GM23338 (cell line): ENCODE data around the gene GABBR1.

Experiments
- CREB1 ChIP-seq: fragments of 250-450 bp; sonication (Bioruptor Pico); IDR thresholded peaks from 2 replicates; pipeline ENCODE4 v1.5.0; 2020; ENCODE audit warnings: low read depth, mild to moderate bottlenecking, moderate library complexity
- EZH2 ChIP-seq: fragments of 200-600 bp; sonication (generic); IDR thresholded peaks from one replicate; pipeline ENCODE4 v1.8.0; 2017; ENCODE audit warnings: antibody characterized with exemption, mild to moderate bottlenecking, low read depth; ENCODE audit not compliant: unreplicated experiment
- EZH2phosphoT487 ChIP-seq: fragments of 200-600 bp; sonication (generic); IDR thresholded peaks from one replicate; pipeline ENCODE4 v1.8.1; 2018; ENCODE audit warnings: antibody characterized with exemption; ENCODE audit not compliant: unreplicated experiment
- JUNB ChIP-seq: IDR thresholded peaks from one replicate; pipeline ENCODE4 v1.6.1; 2016; ENCODE audit warnings: antibody characterized with exemption; ENCODE audit not compliant: unreplicated experiment
- NANOG ChIP-seq: IDR thresholded peaks from 2 replicates; pipeline ENCODE4 v1.6.1; 2016; ENCODE audit warnings: antibody characterized with exemption, borderline replicate concordance
- POLR2AphosphoS5 ChIP-seq: IDR thresholded peaks from 2 replicates; pipeline ENCODE4 v1.6.1; 2016; ENCODE audit warnings: antibody characterized with exemption, low read depth
- REST ChIP-seq: IDR thresholded peaks from one replicate; pipeline ENCODE4 v1.6.1; 2018; ENCODE audit warnings: antibody characterized with exemption; ENCODE audit not compliant: unreplicated experiment
- STAT1 ChIP-seq: IDR thresholded peaks from one replicate; pipeline ENCODE4 v1.6.1; 2016; ENCODE audit warnings: antibody characterized with exemption; ENCODE audit not compliant: unreplicated experiment
- ZNF114 ChIP-seq: fragments of 250-450 bp; sonication (Bioruptor Pico); IDR thresholded peaks from 2 replicates; pipeline ENCODE4 v1.5.0; 2020; ENCODE audit warnings: mild to moderate bottlenecking, moderate library complexity
- ZNF331 ChIP-seq: fragments of 250-450 bp; sonication (Bioruptor Pico); IDR thresholded peaks from 2 replicates; pipeline ENCODE4 v1.5.0; 2020; ENCODE audit warnings: low read depth, mild to moderate bottlenecking, moderate library complexity
- TF ChIP-seq, protein P1 (sequence below), 2 experiments: fragments of 200-600 bp in 1 of 2; sonication (generic) in 1 of 2; conservative IDR thresholded peaks; 2 replicates each; pipeline versions ENCODE4 v1.5.1 to v1.6.1; 2016 to 2017; ENCODE audit warnings: antibody characterized with exemption in 2 of 2, low read depth in 2 of 2, mild to moderate bottlenecking in 2 of 2, moderate library complexity in 1 of 2
- TF ChIP-seq, protein P2 (sequence below): IDR thresholded peaks from 2 replicates; pipeline ENCODE4 v1.6.1; 2016; ENCODE audit warnings: antibody characterized with exemption

DNA sequence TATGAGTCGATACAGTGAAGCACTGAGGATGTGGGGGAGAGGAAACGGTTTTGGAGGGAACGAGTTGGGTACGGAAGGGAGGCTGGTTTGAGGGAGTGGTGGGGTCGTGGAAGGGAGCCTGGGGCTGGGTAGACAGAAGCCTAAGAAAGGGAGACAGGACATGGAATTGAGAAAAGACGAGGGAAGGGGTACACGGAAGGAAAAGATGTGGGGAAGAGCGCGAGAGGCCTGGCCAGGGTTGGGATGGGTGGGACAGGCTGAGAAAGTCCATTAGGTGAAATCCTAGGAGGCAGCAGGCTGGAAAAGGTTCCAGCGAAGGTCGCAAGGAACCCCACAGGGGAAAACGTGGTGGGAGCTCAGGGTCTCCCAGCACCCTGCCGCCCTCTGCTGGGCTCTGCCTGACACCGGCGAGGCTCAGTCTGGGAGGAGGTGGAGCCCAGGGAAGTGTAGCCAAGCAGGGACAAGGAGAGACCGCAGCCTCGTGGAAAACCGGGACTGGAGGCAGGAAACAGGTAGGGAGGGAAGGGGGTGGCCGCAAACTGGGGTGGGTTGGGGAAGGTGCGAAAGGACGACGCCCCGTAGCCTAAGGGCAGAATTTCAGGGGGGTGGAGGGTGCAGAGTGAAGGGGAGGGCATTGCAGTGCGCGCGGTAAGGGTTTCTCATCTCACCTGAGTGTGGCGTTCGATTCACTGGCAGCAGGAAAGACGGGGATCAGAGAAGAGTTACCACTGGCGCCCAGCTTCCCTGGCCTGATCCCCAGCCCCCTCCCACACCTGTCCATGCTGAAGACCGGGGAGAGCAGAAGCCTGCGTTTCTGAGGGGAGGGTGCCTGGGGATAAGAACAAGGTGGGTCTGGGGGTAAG lies 4.3 kb downstream of the GABBR1 start:
- TF ChIP-seq, protein P1, sequence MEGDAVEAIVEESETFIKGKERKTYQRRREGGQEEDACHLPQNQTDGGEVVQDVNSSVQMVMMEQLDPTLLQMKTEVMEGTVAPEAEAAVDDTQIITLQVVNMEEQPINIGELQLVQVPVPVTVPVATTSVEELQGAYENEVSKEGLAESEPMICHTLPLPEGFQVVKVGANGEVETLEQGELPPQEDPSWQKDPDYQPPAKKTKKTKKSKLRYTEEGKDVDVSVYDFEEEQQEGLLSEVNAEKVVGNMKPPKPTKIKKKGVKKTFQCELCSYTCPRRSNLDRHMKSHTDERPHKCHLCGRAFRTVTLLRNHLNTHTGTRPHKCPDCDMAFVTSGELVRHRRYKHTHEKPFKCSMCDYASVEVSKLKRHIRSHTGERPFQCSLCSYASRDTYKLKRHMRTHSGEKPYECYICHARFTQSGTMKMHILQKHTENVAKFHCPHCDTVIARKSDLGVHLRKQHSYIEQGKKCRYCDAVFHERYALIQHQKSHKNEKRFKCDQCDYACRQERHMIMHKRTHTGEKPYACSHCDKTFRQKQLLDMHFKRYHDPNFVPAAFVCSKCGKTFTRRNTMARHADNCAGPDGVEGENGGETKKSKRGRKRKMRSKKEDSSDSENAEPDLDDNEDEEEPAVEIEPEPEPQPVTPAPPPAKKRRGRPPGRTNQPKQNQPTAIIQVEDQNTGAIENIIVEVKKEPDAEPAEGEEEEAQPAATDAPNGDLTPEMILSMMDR (conservative IDR thresholded peaks at IDR 0.05; ENCODE audit: low read depth in 2 of 2) = peak; percentile 54 to 86
- no peak for TF ChIP-seq EZH2
- TF ChIP-seq POLR2AphosphoS5 = peak; percentile 38; the same call in 1 of the 2 replicates
- TF ChIP-seq ZNF114 (CRISPR knock-in tag) = no peak
- TF ChIP-seq, protein P2, sequence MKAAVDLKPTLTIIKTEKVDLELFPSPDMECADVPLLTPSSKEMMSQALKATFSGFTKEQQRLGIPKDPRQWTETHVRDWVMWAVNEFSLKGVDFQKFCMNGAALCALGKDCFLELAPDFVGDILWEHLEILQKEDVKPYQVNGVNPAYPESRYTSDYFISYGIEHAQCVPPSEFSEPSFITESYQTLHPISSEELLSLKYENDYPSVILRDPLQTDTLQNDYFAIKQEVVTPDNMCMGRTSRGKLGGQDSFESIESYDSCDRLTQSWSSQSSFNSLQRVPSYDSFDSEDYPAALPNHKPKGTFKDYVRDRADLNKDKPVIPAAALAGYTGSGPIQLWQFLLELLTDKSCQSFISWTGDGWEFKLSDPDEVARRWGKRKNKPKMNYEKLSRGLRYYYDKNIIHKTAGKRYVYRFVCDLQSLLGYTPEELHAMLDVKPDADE = no peak
- no peak for TF ChIP-seq NANOG
- TF ChIP-seq REST = no peak
- TF ChIP-seq EZH2phosphoT487 = no peak
- no peak for TF ChIP-seq ZNF331
- TF ChIP-seq CREB1 (CRISPR knock-in tag) = peak; percentile 45
- TF ChIP-seq JUNB = no peak
- no peak for TF ChIP-seq STAT1
